GM12878 (cell line): Measurements from ENCODE around the gene LYPLA2.
"Not testable (repeated sequence)": the region's sequence is repeated elsewhere in the genome, so short reads cannot be mapped to it uniquely, and the experiment has no call there.

Experiments used
- CEBPB ChIP-seq, 2 experiments: fragments of 150-350 bp in 1 of 2; IDR thresholded peaks; 2 replicates each; pipeline ENCODE4 v1.6.1; 2012 to 2014; ENCODE audit warnings: low read depth in 2 of 2, low read length in 2 of 2, borderline replicate concordance in 1 of 2, inconsistent platforms in 1 of 2
- CTCF ChIP-seq, 3 experiments: IDR thresholded peaks in 2 of 3; conservative IDR thresholded peaks in 1 of 3; 2 replicates each; pipeline ENCODE4 v1.5.1; 2011; ENCODE audit warnings: low read depth in 3 of 3, low read length in 3 of 3, mild to moderate bottlenecking in 3 of 3, control low read depth in 2 of 3, moderate library complexity in 2 of 3, inconsistent platforms in 1 of 3, mixed read lengths in 1 of 3; ENCODE audit not compliant: control insufficient read depth in 2 of 3, insufficient read depth in 1 of 3; ENCODE audit errors: extremely low read depth in 1 of 3
- ETV6 ChIP-seq, 2 experiments: fragments of 450-650 bp in 1 of 2; IDR thresholded peaks in 1 of 2; conservative IDR thresholded peaks in 1 of 2; 2 replicates each; pipeline ENCODE4 v1.6.1; 2014; ENCODE audit warnings: antibody characterized with exemption in 1 of 2, borderline replicate concordance in 1 of 2, low read depth in 1 of 2, mild to moderate bottlenecking in 1 of 2, moderate library complexity in 1 of 2
- FOXM1 ChIP-seq: IDR thresholded peaks from 2 replicates; pipeline ENCODE4 v1.6.1; 2012; ENCODE audit warnings: low read depth, mild to moderate bottlenecking, inconsistent platforms, low read length, moderate library complexity
- GABPA ChIP-seq: IDR thresholded peaks from 2 replicates; pipeline ENCODE4 v1.6.1; 2014; ENCODE audit warnings: antibody characterized with exemption, low read depth, mild to moderate bottlenecking, inconsistent platforms
- HCFC1 ChIP-seq: fragments of 150-350 bp; IDR thresholded peaks from 2 replicates; pipeline ENCODE4 v1.6.1; 2014; ENCODE audit warnings: low read length
- NR2C1 ChIP-seq: fragments of 450-650 bp; IDR thresholded peaks from 2 replicates; pipeline ENCODE4 v1.6.1; 2017; ENCODE audit warnings: antibody characterized with exemption, mild to moderate bottlenecking, moderate library complexity
- NRF1 ChIP-seq: conservative IDR thresholded peaks from 2 replicates; pipeline ENCODE4 v1.6.1; 2011; ENCODE audit warnings: mild to moderate bottlenecking, low read depth, low read length, improper control_type of control experiment
- POU2F2 ChIP-seq: IDR thresholded peaks from 3 replicates; pipeline ENCODE4 v1.6.1; 2011; ENCODE audit warnings: low read depth, mild to moderate bottlenecking, low read length, borderline replicate concordance
- SMARCA5 ChIP-seq: fragments of 450-650 bp; IDR thresholded peaks from 2 replicates; pipeline ENCODE4 v1.6.1; 2017; ENCODE audit warnings: mild to moderate bottlenecking
- YY1 ChIP-seq: IDR thresholded peaks from 2 replicates; pipeline ENCODE4 v1.6.1; 2011; ENCODE audit warnings: low read depth, mild to moderate bottlenecking, low read length

GRCh38 chr1:23834156-23834555, 43.2 kb downstream of the LYPLA2 start:
- not testable (repeated sequence) for TF ChIP-seq CTCF (IDR thresholded peaks at IDR 0.05 in 2 of 3, conservative IDR thresholded peaks at IDR 0.05 in 1 of 3; ENCODE audit: control insufficient read depth in 2 of 3, extremely low read depth in 1 of 3, insufficient read depth in 1 of 3, low read depth in 3 of 3, low read length in 3 of 3); POU2F2; GABPA; YY1; FOXM1; NRF1; SMARCA5; ETV6 (conservative IDR thresholded peaks at IDR 0.05 in 1 of 2, IDR thresholded peaks at IDR 0.05 in 1 of 2; ENCODE audit: borderline replicate concordance in 1 of 2, low read depth in 1 of 2); CEBPB (IDR thresholded peaks at IDR 0.05; ENCODE audit: borderline replicate concordance in 1 of 2, low read depth in 2 of 2, low read length in 2 of 2); NR2C1; HCFC1
